B cell (primary cell): ENCODE results near the gene KCNJ11. TPM values are rescaled to one million over a fixed set of nuclear protein-coding genes. Genes with fewer than 3 reads are reported as not detected.

Source experiments
- ATAC-seq: fragments of 200-7000 bp; cut with Tn5 transposase; one replicate; pipeline ENCODE4 v1.10.0; 2021; ENCODE audit warnings: low read depth, mild to moderate bottlenecking, moderate number of reproducible peaks, moderate library complexity
- CTCF ChIA-PET: fragments of 350-600 bp; sonication (Branson Sonifier 250); formaldehyde crosslinking; loops from one replicate; lab custom pipeline; 2021; ENCODE audit warnings: antibody characterized with exemption, inconsistent platforms; lab: Charles Lee
- POLR2A ChIA-PET: fragments of 350-600 bp; sonication (Branson Sonifier 250); formaldehyde crosslinking; loops from one replicate; lab custom pipeline; 2021; ENCODE audit warnings: antibody characterized with exemption; lab: Charles Lee
- DNase-seq: peaks from one replicate; pipeline ENCODE4 v3.0.0; 2013
- H2AFZ ChIP-seq: 2 replicates; pipeline ENCODE4 v1.6.1; 2012; ENCODE audit warnings: mild to moderate bottlenecking, low read depth, low read length; ENCODE audit not compliant: insufficient read depth, poor library complexity, severe bottlenecking
- H3K27ac ChIP-seq, 2 donors: 1 replicate in 1 of 2; 2 replicates in 1 of 2; pipeline ENCODE4 v1.5.1; 2012 to 2013; ENCODE audit warnings: low read length in 2 of 2, mild to moderate bottlenecking in 2 of 2, moderate library complexity in 1 of 2
- H3K27me3 ChIP-seq, 4 experiments: fragments of 200-600 bp in 1 of 4; sonication (generic) in 1 of 4; replicated peaks in 1 of 4; 1 replicate in 2 of 4; 2 replicates in 2 of 4; pipeline versions ENCODE4 v1.6.1 to v1.7.0; 2013 to 2016; ENCODE audit warnings: low read length in 3 of 4, mild to moderate bottlenecking in 2 of 4, mixed read lengths in 1 of 4, moderate library complexity in 1 of 4; ENCODE audit not compliant: insufficient read depth in 4 of 4, control insufficient read depth in 3 of 4; ENCODE audit errors: control extremely low read depth in 1 of 4
- H3K36me3 ChIP-seq, 2 experiments: replicated peaks in 1 of 2; 1 replicate in 1 of 2; 2 replicates in 1 of 2; pipeline versions ENCODE4 v1.6.1 to v1.7.1; 2013; ENCODE audit warnings: low read length in 1 of 2; ENCODE audit not compliant: insufficient read depth in 2 of 2, control insufficient read depth in 1 of 2; ENCODE audit errors: control extremely low read depth in 1 of 2, extremely low read depth in 1 of 2
- H3K4me1 ChIP-seq, 2 donors: fragments of 200-600 bp in 1 of 2; sonication (generic) in 1 of 2; 1 replicate in 1 of 2; 2 replicates in 1 of 2; pipeline versions ENCODE4 v1.5.1 to v1.6.1; 2013 to 2017; ENCODE audit warnings: low read length in 2 of 2; ENCODE audit not compliant: control insufficient read depth in 2 of 2, insufficient read depth in 2 of 2
- H3K4me2 ChIP-seq: replicated peaks from 2 replicates; pipeline ENCODE3; 2012; ENCODE audit warnings: mild to moderate bottlenecking, low read depth, low read length; ENCODE audit not compliant: poor library complexity, severe bottlenecking
- H3K4me3 ChIP-seq, 5 experiments: fragments of 200-600 bp in 1 of 5; sonication (generic) in 1 of 5; 1 replicate in 3 of 5; 2 replicates in 2 of 5; pipeline versions ENCODE4 v1.5.1 to v1.7.0; 2011 to 2016; ENCODE audit warnings: low read length in 4 of 5, mild to moderate bottlenecking in 4 of 5, low read depth in 2 of 5, control low read depth in 1 of 5, moderate library complexity in 1 of 5; ENCODE audit not compliant: insufficient read depth in 1 of 5; ENCODE audit errors: control extremely low read depth in 1 of 5, extremely low read depth in 1 of 5
- H3K79me2 ChIP-seq: fragments of 200-600 bp; sonication (generic); one replicate; pipeline ENCODE4 v1.6.0; 2016; ENCODE audit warnings: low read length; ENCODE audit not compliant: control insufficient read depth, insufficient read depth
- H3K9ac ChIP-seq: fragments of 200-600 bp; sonication (generic); 2 replicates; pipeline ENCODE4 v1.6.1; 2017; ENCODE audit warnings: mild to moderate bottlenecking, low read length, moderate library complexity
- H3K9me3 ChIP-seq, 3 donors: one replicate each; pipeline versions ENCODE4 v1.6.1 to v1.7.1; 2013; ENCODE audit warnings: low read length in 2 of 3; ENCODE audit not compliant: control insufficient read depth in 2 of 3, insufficient read depth in 1 of 3; ENCODE audit errors: control extremely low read depth in 1 of 3
- H4K20me1 ChIP-seq: 2 replicates; pipeline ENCODE4 v1.6.0; 2012; ENCODE audit warnings: mild to moderate bottlenecking, low read length; ENCODE audit not compliant: insufficient read depth, control insufficient read depth, poor library complexity, severe bottlenecking
- H3K27ac Mint-ChIP-seq: one replicate; pipeline ENCODE4 v1.8.0; 2021; ENCODE audit warnings: mixed read lengths
- H3K27me3 Mint-ChIP-seq: one replicate; pipeline ENCODE4 v1.8.0; 2021; ENCODE audit warnings: mixed read lengths
- H3K4me1 Mint-ChIP-seq: one replicate; pipeline ENCODE4 v1.8.0; 2021; ENCODE audit warnings: mixed read lengths
- H3K4me3 Mint-ChIP-seq: one replicate; pipeline ENCODE4 v1.8.0; 2021; ENCODE audit warnings: mixed read lengths
- H3K9me3 Mint-ChIP-seq: one replicate; pipeline ENCODE4 v1.8.0; 2022; ENCODE audit warnings: mixed read lengths; ENCODE audit not compliant: insufficient read depth
- CTCF ChIP-seq: fragments of 200-600 bp; IDR thresholded peaks from one replicate; pipeline ENCODE4 v1.8.0; 2022; ENCODE audit warnings: antibody characterized with exemption, mild to moderate bottlenecking
- EZH2 ChIP-seq: IDR thresholded peaks from 2 replicates; pipeline ENCODE4 v1.6.1; 2012; ENCODE audit warnings: borderline replicate concordance, low read depth, mild to moderate bottlenecking, moderate library complexity, low read length; ENCODE audit not compliant: insufficient read depth, poor library complexity, severe bottlenecking
- WGBS: methylation state at CpG from one replicate; pipeline ENCODE4 v1.1.5; 2013; ENCODE audit warnings: missing lambda C conversion rate; ENCODE audit not compliant: insufficient coverage; 5-methylcytosine and 5-hydroxymethylcytosine counted together
- intact Hi-C: fragments of 100-400 bp; cut with micrococcal nuclease; formaldehyde crosslinking; loops from one replicate; pipeline ENCODE4 v1.10.0; 2022
- polyA plus RNA-seq: library from polyadenylated mRNA; depleted of rRNA; stranded (reverse); fragments of >200 nt; gene quantifications from 2 replicates; pipeline ENCODE4 v1.2.3, GENCODE V29; 2012
- total RNA-seq, 2 donors: library from RNA; stranded (reverse); fragments of 120-200 nt in 1 of 2; gene quantifications; 1 replicate in 1 of 2; 2 replicates in 1 of 2; pipeline versions ENCODE4 v1.2.3 to v1.2.4, GENCODE V29; 2013 to 2022

Gene KCNJ11
- total and polyA plus RNA-seq, 2 donors (not counting 1 experiment from before 2014, with no cell fraction given), result 1.4 to 2.1 TPM

DNA sequence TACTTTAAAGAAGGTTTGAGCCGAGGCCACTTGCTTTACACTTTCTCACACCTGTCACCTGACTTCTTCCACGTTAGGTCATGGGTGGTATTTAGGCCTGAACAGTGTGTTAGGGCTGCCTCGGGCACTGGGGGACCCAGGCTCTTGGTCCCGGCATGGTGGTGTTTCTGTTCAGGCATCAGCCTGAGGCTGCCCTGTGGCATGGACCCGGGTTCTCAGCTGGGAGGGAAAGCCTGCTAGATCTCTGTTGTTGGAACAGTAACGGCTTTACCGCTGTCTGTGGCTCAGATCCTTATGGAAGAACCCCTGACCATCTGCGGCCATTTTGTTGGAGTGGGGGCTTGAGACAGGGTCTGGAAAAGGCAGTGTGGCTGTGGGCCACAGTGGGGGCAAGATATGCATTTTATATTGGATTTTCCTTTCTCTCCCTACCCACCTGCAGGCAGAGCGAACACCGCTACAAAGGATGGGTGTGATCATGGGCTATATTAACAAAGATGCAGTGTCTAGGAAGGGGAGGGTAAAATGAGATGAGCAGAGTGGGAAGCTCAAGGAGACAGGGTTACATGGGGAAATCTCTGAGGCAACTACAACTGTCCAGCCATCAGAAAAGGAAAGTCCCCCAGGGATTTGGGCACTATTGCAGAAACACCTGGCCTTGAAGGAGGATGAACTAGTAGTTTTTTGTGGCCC lies 1.6 kb upstream of the KCNJ11 start:
- H3K4me3 Mint-ChIP-seq, result peak overlapping the region; percentile 85
- intact Hi-C loops, result loop anchor here (1.0 to 10.0 kb wide), 5 partner anchors 114 to 625 kb away; partner anchors contain the start of genes NUCB2, RPS13 and SERGEF
- TF ChIP-seq EZH2 (no peak), CTCF (no peak)
- H3K9me3 Mint-ChIP-seq, result no peaks in the 10 kb centered on the region
- POLR2A ChIA-PET, result interaction anchor here (0.6 to 0.7 kb wide), 2 partner anchors 10 to 16 kb away, joined by 3 read pairs; no protein-coding TSS in a partner anchor
- ATAC-seq, result no peak
- peaks cover 0 to 2% (median 0%) of the 10 kb centered on the region in 4 experiments for H3K27me3 ChIP-seq
- H3K27ac Mint-ChIP-seq, result peak overlapping the region; percentile 26
- H3K27ac ChIP-seq, result no peak overlapping the region
- peaks cover 16% of the 10 kb centered on the region for H3K4me1 Mint-ChIP-seq
- H3K9me3 ChIP-seq, result no peaks in the 10 kb centered on the region
- H2AFZ ChIP-seq, result peak overlapping the region; percentile 94
- peaks cover 4 to 33% of the 10 kb centered on the region in 2 donors for H3K4me1 ChIP-seq
- peak overlapping the region; percentile 73 for H3K9ac ChIP-seq
- H3K27me3 Mint-ChIP-seq, result peaks cover 5% of the 10 kb centered on the region
- DNase-seq, result no peak
- CTCF ChIA-PET, result interaction anchor here (1.0 to 5.4 kb wide), 4 partner anchors 11 to 652 kb away, joined by 3 to 31 read pairs (median 10); no protein-coding TSS in a partner anchor
- no peaks in the 10 kb centered on the region for H3K79me2 ChIP-seq
- peak overlapping the region; percentile 99 for H3K4me2 ChIP-seq
- 51% methylated on average over 5 of the region's 10 CpGs for WGBS
- no peaks in the 10 kb centered on the region for H4K20me1 ChIP-seq
- peak overlapping the region in 4 of 5 experiments; percentile 62 to 90 (median 66) for H3K4me3 ChIP-seq
- no peaks in the 10 kb centered on the region for H3K36me3 ChIP-seq
